IMR-90 (cell line): Measurements from ENCODE around the gene PAQR7. TPM values are rescaled to one million over a fixed set of nuclear protein-coding genes. Genes with fewer than 3 reads are reported as not detected.

Experiments
- ATAC-seq: fragments of 200-7000 bp; cut with Tn5 transposase; 2 replicates; pipeline ENCODE4 v1.9.1; 2020; ENCODE audit warnings: low read depth, mild to moderate bottlenecking, moderate library complexity
- BruUV-seq: library from RNA; stranded (reverse); fragments of 400-500 nt; replicated peaks from 2 replicates; lab custom pipeline; 2021; lab: Mats Ljungman, UMichigan
- CTCF ChIA-PET: fragments of 300-600 bp; formaldehyde crosslinking; extraction: SDS; loops from one replicate; lab custom pipeline; 2021; ENCODE audit warnings: antibody characterized with exemption; lab: Yijun Ruan, JAX
- POLR2A ChIA-PET: fragments of 300-600 bp; sonication (Branson Sonifier 250); formaldehyde crosslinking; loops from one replicate; lab custom pipeline; 2022; ENCODE audit warnings: antibody characterized with exemption; ENCODE audit not compliant: unreplicated experiment; lab: Charles Lee
- DNase-seq: peaks from one replicate; pipeline ENCODE4 v3.0.0; 2013
- H2AFZ ChIP-seq: replicated peaks from 2 replicates; pipeline ENCODE3; 2013; ENCODE audit warnings: low read length, mild to moderate bottlenecking; ENCODE audit not compliant: poor library complexity
- H2AK5ac ChIP-seq: 2 replicates; pipeline ENCODE4 v1.6.1; 2013; ENCODE audit warnings: low read depth, low read length, inconsistent platforms
- H2AK9ac ChIP-seq: replicated peaks from 2 replicates; pipeline ENCODE3; 2013; ENCODE audit warnings: mild to moderate bottlenecking, low read depth, low read length, moderate library complexity; ENCODE audit not compliant: poor library complexity
- H2BK120ac ChIP-seq: 2 replicates; pipeline ENCODE4 v1.6.1; 2013; ENCODE audit warnings: low read depth, low read length, inconsistent platforms
- H2BK15ac ChIP-seq: 3 replicates; pipeline ENCODE4 v1.6.1; 2013; ENCODE audit warnings: low read depth, low read length, inconsistent platforms
- H2BK20ac ChIP-seq: 2 replicates; pipeline ENCODE4 v1.6.1; 2013; ENCODE audit warnings: low read depth, mild to moderate bottlenecking, inconsistent platforms, low read length, moderate library complexity
- H2BK5ac ChIP-seq: 2 replicates; pipeline ENCODE4 v1.6.1; 2013; ENCODE audit warnings: mild to moderate bottlenecking, low read depth, low read length, inconsistent platforms; ENCODE audit not compliant: poor library complexity, severe bottlenecking
- H3K14ac ChIP-seq: replicated peaks from 2 replicates; pipeline ENCODE4 v1.6.1; 2013; ENCODE audit warnings: low read depth, low read length, inconsistent platforms
- H3K18ac ChIP-seq: 2 replicates; pipeline ENCODE4 v1.6.1; 2013; ENCODE audit warnings: low read depth, low read length, control low read depth
- H3K23ac ChIP-seq: 2 replicates; pipeline ENCODE4 v1.6.1; 2013; ENCODE audit warnings: low read depth, low read length, inconsistent platforms
- H3K27ac ChIP-seq: 2 replicates; pipeline ENCODE4 v1.5.1; 2013; ENCODE audit warnings: mild to moderate bottlenecking, control low read depth, low read length; ENCODE audit not compliant: insufficient read depth
- H3K27me3 ChIP-seq: 2 replicates; pipeline ENCODE4 v1.6.1; 2013; ENCODE audit warnings: low read length; ENCODE audit not compliant: control insufficient read depth, insufficient read depth
- H3K36me3 ChIP-seq: 2 replicates; pipeline ENCODE4 v1.6.1; 2013; ENCODE audit warnings: low read length, mixed read lengths; ENCODE audit not compliant: control insufficient read depth, insufficient read depth
- H3K4ac ChIP-seq: 2 replicates; pipeline ENCODE4 v1.6.1; 2013; ENCODE audit warnings: low read depth, low read length, inconsistent platforms
- H3K4me1 ChIP-seq: 2 replicates; pipeline ENCODE4 v1.6.1; 2013; ENCODE audit warnings: low read length, mixed read lengths; ENCODE audit not compliant: control insufficient read depth, insufficient read depth
- H3K4me2 ChIP-seq: 2 replicates; pipeline ENCODE4 v1.6.1; 2013; ENCODE audit warnings: low read depth, mild to moderate bottlenecking, control low read depth, low read length, moderate library complexity
- H3K4me3 ChIP-seq: 2 replicates; pipeline ENCODE4 v1.5.1; 2013; ENCODE audit warnings: low read depth, mild to moderate bottlenecking, control low read depth, low read length, moderate library complexity; ENCODE audit not compliant: insufficient read depth
- H3K56ac ChIP-seq: 2 replicates; pipeline ENCODE4 v1.6.1; 2013; ENCODE audit warnings: low read length, inconsistent platforms; ENCODE audit not compliant: insufficient read depth; ENCODE audit errors: extremely low read depth
- H3K79me1 ChIP-seq, 2 experiments: 2 replicates each; pipeline ENCODE4 v1.6.1; 2013; ENCODE audit warnings: low read length in 2 of 2, inconsistent platforms in 1 of 2, low read depth in 1 of 2
- H3K9ac ChIP-seq: 2 replicates; pipeline ENCODE4 v1.6.1; 2013; ENCODE audit warnings: low read depth, low read length, control low read depth
- H3K9me1 ChIP-seq: 2 replicates; pipeline ENCODE4 v1.6.1; 2013; ENCODE audit warnings: low read length, inconsistent platforms; ENCODE audit not compliant: insufficient read depth
- H3K9me3 ChIP-seq: 2 replicates; pipeline ENCODE4 v1.6.1; 2013; ENCODE audit warnings: low read length; ENCODE audit not compliant: control insufficient read depth, insufficient read depth
- H4K20me1 ChIP-seq: 2 replicates; pipeline ENCODE4 v1.6.1; 2013; ENCODE audit warnings: low read length, inconsistent platforms; ENCODE audit not compliant: insufficient read depth
- H4K5ac ChIP-seq: 2 replicates; pipeline ENCODE4 v1.6.1; 2013; ENCODE audit warnings: mild to moderate bottlenecking, low read depth, low read length, control low read depth
- H4K8ac ChIP-seq, 2 experiments: 2 replicates each; pipeline ENCODE4 v1.6.1; 2013; ENCODE audit warnings: low read depth in 2 of 2, low read length in 2 of 2, control low read depth in 1 of 2, inconsistent platforms in 1 of 2
- H4K91ac ChIP-seq: 2 replicates; pipeline ENCODE4 v1.6.1; 2013; ENCODE audit warnings: low read depth, low read length, inconsistent platforms; ENCODE audit not compliant: insufficient read depth
- CEBPB ChIP-seq: IDR thresholded peaks from 2 replicates; pipeline ENCODE4 v1.6.1; 2012; ENCODE audit warnings: low read depth, low read length, improper control_type of control experiment
- FOS ChIP-seq: fragments of 150-350 bp; IDR thresholded peaks from 2 replicates; pipeline ENCODE4 v1.6.1; 2016; ENCODE audit warnings: low read depth, low read length
- MXI1 ChIP-seq: IDR thresholded peaks from 2 replicates; pipeline ENCODE4 v1.6.1; 2012; ENCODE audit warnings: low read depth, mild to moderate bottlenecking, low read length, moderate library complexity, borderline replicate concordance
- RAD21 ChIP-seq: IDR thresholded peaks from 2 replicates; pipeline ENCODE4 v1.6.1; 2012; ENCODE audit warnings: low read length, improper control_type of control experiment
- RCOR1 ChIP-seq: IDR thresholded peaks from 2 replicates; pipeline ENCODE4 v1.6.1; 2012; ENCODE audit warnings: mild to moderate bottlenecking, low read length, improper control_type of control experiment; ENCODE audit not compliant: insufficient replicate concordance
- WGBS, 2 experiments: methylation state at CpG; one replicate each; pipeline versions ENCODE4 v1.1.5 to v1.1.7; 2013; ENCODE audit warnings: missing lambda C conversion rate in 2 of 2; ENCODE audit not compliant: insufficient read length in 1 of 2; ENCODE audit errors: extremely low coverage in 2 of 2; 5-methylcytosine and 5-hydroxymethylcytosine counted together
- dilution Hi-C: fragments of 300-500 bp; cut with HindIII; formaldehyde crosslinking; loops from one replicate; pipeline ENCODE4 v1.14.3; 2018; ENCODE audit warnings: low sequenced_read_pairs; ENCODE audit not compliant: unreplicated experiment
- in situ Hi-C: fragments of 300-500 bp; cut with MboI; formaldehyde crosslinking; loops from 3 replicates; pipeline ENCODE4 v1.14.3; 2019; ENCODE audit warnings: low sequenced_read_pairs, inconsistent platforms, mixed read lengths
- intact Hi-C: fragments of 100-400 bp; cut with micrococcal nuclease; formaldehyde crosslinking; loops from 2 replicates; pipeline ENCODE4 v1.10.0; 2022
- microRNA-seq, 2 experiments: library from miRNA; stranded (forward) in 1 of 2; unstranded in 1 of 2; fragments of 10-50 nt in 1 of 2; fragments of <30 nt in 1 of 2; gene quantifications in 1 of 2; microRNA quantifications in 1 of 2; one replicate each; pipeline versions ENCODE3 to v1.1.0; 2013 to 2020; ENCODE audit not compliant: insufficient read depth in 1 of 2, insufficient read length in 1 of 2, unreplicated experiment in 1 of 2
- polyA plus RNA-seq, 3 experiments: library from polyadenylated mRNA; depleted of rRNA; stranded (reverse); fragments of >200 nt; gene quantifications; 2 replicates each; pipeline ENCODE4 v1.2.3, GENCODE V29; 2012; ENCODE audit warnings: low replicate concordance in 1 of 3
- small RNA-seq, 5 experiments: library from RNA; depleted of rRNA; stranded (forward); fragments of <200 nt; gene quantifications; one replicate each; pipeline ENCODE3, GENCODE V24; 2012
- total RNA-seq: library from RNA; depleted of rRNA; stranded (reverse); fragments of >200 nt; gene quantifications from 2 replicates; pipeline ENCODE4 v1.2.3, GENCODE V29; 2012; rRNA removed

PAQR7 gene
- total and polyA plus RNA-seq, 2 of the 4 experiments (the other 2 are of a cell fraction), result 9.0 to 12.9 TPM

GRCh38 chr1:25813734-25814471, 61.6 kb downstream of the PAQR7 start (continued):
- no peak for TF ChIP-seq MXI1

DNA sequence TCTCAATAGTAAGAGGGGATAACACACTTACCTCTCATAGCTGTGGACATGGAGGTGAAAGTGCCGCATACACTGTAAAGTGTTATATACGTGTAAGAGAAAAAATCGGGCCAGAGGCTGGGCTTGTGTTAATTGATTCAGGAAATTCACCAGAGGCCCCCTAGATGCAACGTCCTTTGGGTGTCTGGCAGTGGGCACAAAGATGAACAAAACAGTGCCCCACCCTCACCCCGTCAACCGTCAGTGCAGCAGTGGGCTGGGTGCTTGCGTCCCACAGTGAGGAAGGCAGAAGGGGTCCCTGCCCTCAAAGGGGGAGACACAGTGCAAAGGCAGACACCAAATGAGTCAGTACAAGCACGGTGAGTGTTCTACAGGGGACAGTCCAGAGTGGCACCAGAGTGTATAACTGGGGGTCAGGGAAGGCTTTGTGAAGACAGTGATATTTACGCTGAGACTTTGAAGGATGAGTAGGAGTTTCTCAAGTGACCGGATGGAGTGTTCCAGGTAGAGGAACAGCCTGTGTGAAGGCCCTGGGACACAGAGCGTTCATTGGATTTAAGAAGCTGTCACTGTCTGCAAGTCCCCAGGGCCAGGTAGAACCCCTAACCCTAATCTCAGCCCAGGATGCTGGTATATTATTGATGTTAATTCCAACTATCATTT, 62.3 kb downstream of the PAQR7 start:
- Histone ChIP-seq H4K20me1 (peaks cover 11% of the 10 kb centered on the region), H4K91ac (no peak overlapping the region), H2BK15ac (no peak overlapping the region), H3K56ac (no peak overlapping the region), H4K8ac (no peak overlapping the region), H2BK20ac (no peak overlapping the region), H3K9me1 (0 out of 2 replicates have a peak, but pooled peaks cover 4% of the 10 kb centered on the region), H2AFZ (no peak overlapping the region), H3K4me3 (no peak overlapping the region), H2BK5ac (no peak overlapping the region), H2AK9ac (peak overlapping the region; percentile 45), H2BK120ac (no peak overlapping the region), H2AK5ac (no peak overlapping the region), H3K14ac (no peak overlapping the region), H3K4me2 (no peak overlapping the region), H3K36me3 (peaks cover 52% of the 10 kb centered on the region), H3K23ac (no peak overlapping the region), H3K79me1 (peaks cover 0 to 17% of the 10 kb centered on the region in 2 experiments; a peak in 2 of 4 replicates), H3K27ac (no peak overlapping the region), H3K9ac (no peak overlapping the region), H3K4me1 (no peaks in the 10 kb centered on the region; the same call in 1 of the 2 replicates), H3K9me3 (no peaks in the 10 kb centered on the region), H3K27me3 (no peaks in the 10 kb centered on the region), H4K5ac (no peak overlapping the region), H3K4ac (no peak overlapping the region), H3K18ac (no peak overlapping the region)
- 81% methylated on average over 3 of the region's 11 CpGs; no CpG with 5 or more reads in 1 of the 2 experiments for whole genome bisulfite sequencing, 2 experiments
- in situ Hi-C loops, result loop anchor here (25.0 kb wide), 2 partner anchors 401 to 576 kb away; partner anchors contain the start of genes RHCE, RSRP1 and SYF2
- CTCF ChIA-PET, result interaction anchor here (0.6 kb wide), 1 partner anchor 12 kb away, joined by 3 read pairs; no protein-coding TSS in a partner anchor
- intact Hi-C loops, result loop anchor here (10.0 kb wide), 1 partner anchor 568 kb away; the partner anchor contains the start of gene RSRP1
- POLR2A ChIA-PET, result no interaction called here
- ATAC-seq (no peak), DNase-seq (no peak)
- BruUV-seq, result no TSS peak
- dilution Hi-C loops, result no loop called here
- no peak for TF ChIP-seq FOS
- no peak for TF ChIP-seq RAD21
- no peak for TF ChIP-seq RCOR1
- TF ChIP-seq CEBPB, result no peak
- TF ChIP-seq MXI1, result no peak

Small RNA genes within 50 kb of the gene (microRNA-seq; reads per million reads assigned to microRNA genes)
- not detected for gene AL033528.1 (ENCODE audit: insufficient read depth, insufficient read length)
- gene MIR3917 (ENCODE audit: unreplicated experiment), result not detected
- not detected for gene RF00019 (ENCODE audit: insufficient read depth, insufficient read length)
- gene SNRPFP2 (ENCODE audit: insufficient read depth, insufficient read length), result not detected

Small RNA genes within 50 kb of the gene (small RNA-seq; reads per million reads assigned to genes)
- 0 reads per million in 5 experiments for gene AL033528.1
- gene RF00019, result 0 reads per million in 5 experiments
- gene SNRPFP2, result 0 reads per million in 5 experiments

Other genes starting within 250 kb of the PAQR7 start
- gene SELENON, start 75.5 kb downstream of the PAQR7 start, total RNA-seq, result 9.1 and 10.0 TPM in 2 replicates
- gene SELENON, start 75.5 kb downstream of the PAQR7 start, polyA plus RNA-seq (2012; rRNA removed), result 86.4 and 114 TPM in 2 replicates
- 57.2 and 69.7 TPM in 2 replicates for gene MTFR1L, start 55.8 kb downstream of the PAQR7 start, total RNA-seq
- 69.1 and 80.0 TPM in 2 replicates for gene MTFR1L, start 55.8 kb downstream of the PAQR7 start, polyA plus RNA-seq (2012; rRNA removed)
- 3.9 and 5.0 TPM in 2 replicates for gene AUNIP, start 16.3 kb downstream of the PAQR7 start, total RNA-seq
- 2.2 and 2.4 TPM in 2 replicates for gene AUNIP, start 16.3 kb downstream of the PAQR7 start, polyA plus RNA-seq (2012; rRNA removed)
- gene STMN1, start 30.7 kb upstream of the PAQR7 start, total RNA-seq, result 93.0 and 194 TPM in 2 replicates
- 179 and 273 TPM in 2 replicates for gene STMN1, start 30.7 kb upstream of the PAQR7 start, polyA plus RNA-seq (2012; rRNA removed)
- 11.9 and 12.2 TPM in 2 replicates for gene PAFAH2, start 122.4 kb upstream of the PAQR7 start, total RNA-seq
- gene PAFAH2, start 122.4 kb upstream of the PAQR7 start, polyA plus RNA-seq (2012; rRNA removed), result 7.2 and 8.3 TPM in 2 replicates
- gene EXTL1, start 146.1 kb upstream of the PAQR7 start, total RNA-seq, result 0.56 and 0.90 TPM in 2 replicates
- 5.2 and 6.1 TPM in 2 replicates for gene EXTL1, start 146.1 kb upstream of the PAQR7 start, polyA plus RNA-seq (2012; rRNA removed)
- gene SLC30A2, start 170.4 kb upstream of the PAQR7 start, total RNA-seq, result not detected in 2 replicates
- not detected in 2 replicates for gene SLC30A2, start 170.4 kb upstream of the PAQR7 start, polyA plus RNA-seq (2012; rRNA removed)
- not detected in 2 replicates for gene TRIM63, start 191.9 kb upstream of the PAQR7 start, total RNA-seq
- not detected in 2 replicates for gene TRIM63, start 191.9 kb upstream of the PAQR7 start, polyA plus RNA-seq (2012; rRNA removed)
- gene PDIK1L, start 236.1 kb upstream of the PAQR7 start, total RNA-seq, result 3.0 and 5.8 TPM in 2 replicates
- gene PDIK1L, start 236.1 kb upstream of the PAQR7 start, polyA plus RNA-seq (2012; rRNA removed), result 1.2 and 1.4 TPM in 2 replicates